SK-N-MC (cell line): ENCODE data around the gene TRAM2.

ENCODE experiments used
- DNase-seq: peaks from one replicate; pipeline ENCODE4 v3.0.0-alpha.2; 2011; ENCODE audit warnings: low read depth, low spot score
- H3K27ac ChIP-seq: fragments of 200-600 bp; sonication (generic); 2 replicates; pipeline ENCODE4 v1.5.1; 2016; ENCODE audit warnings: mixed run types
- H3K36me3 ChIP-seq: fragments of 200-600 bp; sonication (generic); 2 replicates; pipeline ENCODE4 v1.6.1; 2017; ENCODE audit warnings: antibody characterized with exemption, low read length, mixed read lengths; ENCODE audit not compliant: insufficient read depth
- H3K4me3 ChIP-seq: fragments of 200-600 bp; sonication (generic); 2 replicates; pipeline ENCODE4 v1.5.1; 2016
- H3K9ac ChIP-seq: fragments of 200-600 bp; sonication (generic); 2 replicates; pipeline ENCODE4 v1.8.0; 2017; ENCODE audit warnings: mixed run types, mixed read lengths; ENCODE audit not compliant: insufficient read length
- H3K9me3 ChIP-seq: fragments of 200-600 bp; sonication (generic); 2 replicates; pipeline ENCODE4 v1.6.1; 2017; ENCODE audit warnings: low read depth, mild to moderate bottlenecking, antibody characterized with exemption, low read length, moderate library complexity, mixed read lengths
- EZH2 ChIP-seq: fragments of 200-600 bp; sonication (generic); IDR thresholded peaks from one replicate; pipeline ENCODE4 v1.6.1; 2017; ENCODE audit warnings: antibody characterized with exemption
- FOXP2 ChIP-seq: optimal IDR thresholded peaks from 2 replicates; pipeline ENCODE3; 2011; ENCODE audit warnings: mild to moderate bottlenecking, moderate library complexity; ENCODE audit not compliant: insufficient read depth; ENCODE audit errors: extremely low read length, control extremely low read depth
- POLR2AphosphoS5 ChIP-seq: IDR thresholded peaks from 2 replicates; pipeline ENCODE4 v1.6.1; 2012; ENCODE audit warnings: mild to moderate bottlenecking, low read depth, low read length, borderline replicate concordance

The TRAM2 gene

GRCh38 chr6:52504782-52505136 lies 72.1 kb downstream of the TRAM2 start:
- Histone ChIP-seq H3K9me3 (no peaks in the 10 kb centered on the region), H3K36me3 (no peaks in the 10 kb centered on the region), H3K4me3 (no peak overlapping the region), H3K9ac (no peak overlapping the region), H3K27ac (no peak overlapping the region)
- TF ChIP-seq EZH2 (no peak), FOXP2 (no peak), POLR2AphosphoS5 (no peak)
- DNase-seq, result no peak

GRCh38 chr6:52503851-52504781 lies 72.7 kb downstream of the TRAM2 start:
- H3K4me3 ChIP-seq, result no peak overlapping the region
- H3K27ac ChIP-seq, result no peak overlapping the region
- H3K9ac ChIP-seq, result no peak overlapping the region
- TF ChIP-seq FOXP2 (no peak), POLR2AphosphoS5 (no peak), EZH2 (no peak)
- no peak for DNase-seq
- no peaks in the 10 kb centered on the region for H3K9me3 ChIP-seq
- no peaks in the 10 kb centered on the region for H3K36me3 ChIP-seq

- no peak overlapping the region for H3K27ac ChIP-seq
- DNase-seq, result no peak
- no peak overlapping the region for H3K4me3 ChIP-seq
- TF ChIP-seq FOXP2 (no peak), POLR2AphosphoS5 (no peak)
- no peaks in the 10 kb centered on the region for H3K36me3 ChIP-seq
- H3K9me3 ChIP-seq, result no peaks in the 10 kb centered on the region
- H3K9ac ChIP-seq, result no peak overlapping the region
Observed at GRCh38 chr6:52503323-52503747, 73.5 kb downstream of the TRAM2 start.

- Histone ChIP-seq H3K4me3 (no peak overlapping the region), H3K9ac (no peak overlapping the region), H3K9me3 (no peaks in the 10 kb centered on the region), H3K27ac (no peak overlapping the region), H3K36me3 (no peaks in the 10 kb centered on the region)
- TF ChIP-seq FOXP2 (no peak), EZH2 (no peak), POLR2AphosphoS5 (no peak)
- no peak for DNase-seq
Observed at GRCh38 chr6:52502306-52503029, 74.4 kb downstream of the TRAM2 start.

- DNase-seq, result no peak
- Histone ChIP-seq H3K36me3 (no peaks in the 10 kb centered on the region), H3K9me3 (no peaks in the 10 kb centered on the region), H3K27ac (no peak overlapping the region), H3K4me3 (no peak overlapping the region), H3K9ac (no peak overlapping the region)
- no peak for TF ChIP-seq EZH2
- TF ChIP-seq FOXP2, result no peak
Observed at GRCh38 chr6:52500238-52501129, 76.4 kb downstream of the TRAM2 start.

- H3K9ac ChIP-seq, result no peak overlapping the region
- no peak for DNase-seq
- H3K4me3 ChIP-seq, result no peak overlapping the region
- H3K36me3 ChIP-seq, result no peaks in the 10 kb centered on the region
- H3K9me3 ChIP-seq, result no peaks in the 10 kb centered on the region
- H3K27ac ChIP-seq, result no peak overlapping the region
- TF ChIP-seq EZH2 (no peak), FOXP2 (no peak), POLR2AphosphoS5 (no peak)
Observed at GRCh38 chr6:52499681-52500236, 77.1 kb downstream of the TRAM2 start.

- no peak overlapping the region for H3K9ac ChIP-seq
- H3K36me3 ChIP-seq, result no peaks in the 10 kb centered on the region
- no peak overlapping the region for H3K4me3 ChIP-seq
- no peak for DNase-seq
- H3K27ac ChIP-seq, result no peak overlapping the region
- TF ChIP-seq POLR2AphosphoS5 (no peak), EZH2 (no peak), FOXP2 (no peak)
- H3K9me3 ChIP-seq, result no peaks in the 10 kb centered on the region
Observed at GRCh38 chr6:52499026-52499425, 77.8 kb downstream of the TRAM2 start.

GRCh38 chr6:52498538-52499017 lies 78.3 kb downstream of the TRAM2 start:
- no peak overlapping the region for H3K9ac ChIP-seq
- no peak for DNase-seq
- H3K9me3 ChIP-seq, result no peaks in the 10 kb centered on the region
- H3K4me3 ChIP-seq, result no peak overlapping the region
- TF ChIP-seq POLR2AphosphoS5 (no peak), EZH2 (no peak), FOXP2 (no peak)
- no peaks in the 10 kb centered on the region for H3K36me3 ChIP-seq
- H3K27ac ChIP-seq, result no peak overlapping the region
